Occipital lobe (tissue), 2 donors: ENCODE measurements around the gene AGAP2. TPM values are rescaled to one million over a fixed set of nuclear protein-coding genes. Genes with fewer than 3 reads are reported as not detected.
"Not testable (repeated sequence)": the region's sequence is repeated elsewhere in the genome, so short reads cannot be mapped to it uniquely, and the experiment has no call there.

Experiments
- DNase-seq: peaks from one replicate; lab custom pipeline; 2025; lab: John Stamatoyannopoulos, UW
- total RNA-seq: library from RNA; depleted of rRNA; stranded (reverse); fragments of >200 nt; gene quantifications from one replicate; pipeline ENCODE4 v1.2.3, GENCODE V29; 2014

AGAP2 gene
- total RNA-seq, 1 donor from 2014 or later: 25.6 TPM

DNA sequence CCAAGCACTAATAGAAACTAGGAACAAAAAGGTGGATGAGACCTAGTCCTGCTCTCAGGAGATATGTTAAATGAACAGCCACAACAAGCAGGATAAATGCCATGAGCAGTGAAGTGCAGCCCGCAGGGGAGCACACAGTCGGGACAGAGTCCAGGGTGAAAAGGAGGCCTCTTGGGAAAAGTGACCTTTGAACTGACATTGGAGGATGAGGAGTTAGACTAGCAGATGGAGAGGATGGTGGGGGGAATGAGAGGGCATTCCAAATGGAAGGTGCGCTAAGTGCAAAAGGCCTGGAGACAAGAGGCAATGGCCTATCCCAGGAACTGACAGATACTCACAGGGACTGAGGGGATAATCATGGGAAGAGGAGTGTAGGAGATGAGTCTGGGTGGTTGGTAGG, 40.1 kb downstream of the AGAP2 start:
- DNase-seq: no peak

DNA sequence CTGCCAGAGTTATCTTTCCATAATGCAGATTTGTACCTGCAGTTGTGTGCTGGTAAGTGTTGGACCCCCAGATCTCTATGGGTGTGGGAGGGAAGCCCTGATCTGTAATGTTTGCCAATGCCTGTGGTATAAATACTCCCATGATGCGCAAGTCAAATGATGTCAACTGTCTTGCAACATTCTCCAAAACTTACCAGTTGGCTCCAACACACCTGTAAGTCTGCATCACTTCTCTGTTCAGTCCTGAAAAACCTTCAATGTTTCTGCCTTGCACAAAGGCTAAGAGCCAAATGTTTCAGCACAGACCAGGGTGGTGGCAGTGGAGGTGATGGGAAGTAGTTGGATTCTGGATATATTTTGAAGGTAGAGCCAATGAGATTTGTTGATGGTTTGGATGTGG, 41.5 kb downstream of the AGAP2 start:
- no peak for DNase-seq

DNA sequence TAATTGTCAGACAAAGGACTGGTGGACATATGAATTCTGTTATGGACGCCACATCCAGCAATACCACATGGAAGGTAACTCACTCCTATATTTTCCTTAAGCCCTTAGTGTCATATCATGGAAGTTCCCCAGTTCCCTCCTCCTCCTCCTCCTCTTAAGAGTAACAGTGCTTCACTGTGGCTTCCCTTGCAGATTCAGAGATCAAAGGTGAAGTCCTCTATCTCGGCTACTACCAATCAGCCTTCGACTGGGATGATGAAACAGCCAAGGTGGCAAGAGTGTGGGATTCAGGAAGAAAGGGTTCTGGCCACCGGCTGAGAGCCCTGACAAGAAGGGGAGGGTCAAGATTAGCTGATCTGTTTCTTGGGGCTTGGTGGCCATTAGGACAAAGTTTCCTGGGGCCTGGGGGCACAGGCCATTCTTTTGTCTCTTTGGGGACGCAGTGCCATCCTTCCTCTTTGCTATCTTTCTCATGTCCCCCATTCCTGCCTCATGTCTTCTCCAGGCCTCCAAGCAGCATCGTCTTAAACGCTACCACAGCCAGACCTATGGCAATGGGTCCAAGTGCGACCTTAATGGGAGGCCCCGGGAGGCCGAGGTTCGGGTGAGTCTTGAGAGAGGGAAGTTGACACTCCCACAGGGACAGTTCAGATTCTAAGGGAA, 42.6 kb downstream of the AGAP2 start:
- no peak for DNase-seq

DNA sequence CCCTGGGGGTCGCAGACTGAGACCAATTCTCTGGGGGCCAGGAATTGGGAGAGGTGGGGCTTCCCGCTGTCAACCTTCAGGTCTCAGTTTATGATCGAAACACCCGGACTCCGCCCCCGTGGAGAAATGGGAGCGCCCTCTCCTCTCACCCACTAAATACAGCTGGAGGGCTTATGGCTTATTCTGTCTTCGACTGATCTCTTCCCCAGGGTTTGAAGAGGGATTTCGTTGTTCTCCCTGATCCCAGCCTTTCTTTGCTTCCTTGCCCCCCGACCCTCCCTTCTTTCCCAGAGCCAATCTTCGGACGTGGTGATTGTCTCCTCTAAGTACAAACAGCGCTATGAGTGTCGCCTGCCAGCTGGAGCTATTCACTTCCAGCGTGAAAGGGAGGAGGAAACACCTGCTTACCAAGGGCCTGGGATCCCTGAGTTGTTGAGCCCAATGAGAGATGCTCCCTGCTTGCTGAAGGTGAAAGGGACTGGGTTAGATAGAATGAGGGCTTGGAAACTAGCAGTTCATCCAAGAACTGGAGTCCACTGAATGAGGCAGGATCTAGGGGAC, 44.0 kb downstream of the AGAP2 start:
- DNase-seq: peak; percentile 16

DNA sequence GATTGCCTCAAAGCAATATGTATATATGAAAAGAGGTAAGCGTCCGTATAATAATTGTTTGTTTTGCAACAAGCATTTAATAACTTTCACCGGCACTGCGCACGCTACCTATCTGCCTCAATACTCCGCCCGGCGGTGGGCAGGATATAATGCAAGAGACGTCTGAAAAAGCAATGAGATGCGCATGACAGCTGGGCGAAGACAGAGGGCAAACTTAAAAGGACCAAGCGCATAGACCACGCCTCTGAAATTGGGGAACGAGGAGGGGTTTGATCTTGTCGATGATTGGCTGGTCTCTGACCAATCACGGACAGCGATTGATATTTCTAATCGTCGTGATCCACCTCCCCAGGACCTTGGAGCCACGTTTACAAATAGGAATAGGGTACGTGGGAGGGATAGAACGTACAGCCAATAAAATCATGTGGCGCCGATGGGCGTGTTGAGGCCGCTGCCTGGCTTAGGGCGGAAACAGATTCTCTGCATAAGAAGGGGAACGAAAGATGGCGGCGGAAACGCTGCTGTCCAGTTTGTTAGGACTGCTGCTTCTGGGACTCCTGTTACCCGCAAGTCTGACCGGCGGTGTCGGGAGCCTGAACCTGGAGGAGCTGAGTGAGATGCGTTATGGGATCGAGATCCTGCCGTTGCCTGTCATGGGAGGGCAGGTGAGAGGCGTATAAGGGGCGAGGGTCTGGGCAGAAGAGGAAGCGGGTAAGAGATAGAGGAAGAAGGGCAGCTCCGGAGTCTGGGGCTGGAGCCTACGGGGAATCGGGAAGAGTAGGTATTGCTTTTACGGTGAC, 44.7 kb downstream of the AGAP2 start, which contains the start of gene OS9:
Gene OS9 (plus strand): TSS at position 474 of the 800 bp plus-strand sequence. CDS start 30 bp downstream, at position 504.
- DNase-seq: peak; percentile 97

DNA sequence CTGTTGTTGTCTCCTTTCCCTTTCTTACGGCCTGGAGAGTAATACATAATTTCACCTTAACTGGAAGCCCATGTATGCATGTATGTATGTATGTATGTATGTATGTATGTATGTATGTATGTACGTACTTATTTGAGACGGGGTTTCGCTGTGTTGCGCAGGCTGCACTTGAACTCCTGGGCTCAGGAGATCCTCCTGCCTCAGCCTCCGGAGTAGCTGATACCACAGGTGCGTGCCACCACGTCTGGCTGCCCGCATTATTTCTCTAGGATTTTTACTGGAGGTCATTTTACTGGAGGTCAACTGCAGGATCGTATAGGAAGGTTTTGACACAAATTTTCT, 45.3 kb downstream of the AGAP2 start:
- DNase-seq: no peak

DNA sequence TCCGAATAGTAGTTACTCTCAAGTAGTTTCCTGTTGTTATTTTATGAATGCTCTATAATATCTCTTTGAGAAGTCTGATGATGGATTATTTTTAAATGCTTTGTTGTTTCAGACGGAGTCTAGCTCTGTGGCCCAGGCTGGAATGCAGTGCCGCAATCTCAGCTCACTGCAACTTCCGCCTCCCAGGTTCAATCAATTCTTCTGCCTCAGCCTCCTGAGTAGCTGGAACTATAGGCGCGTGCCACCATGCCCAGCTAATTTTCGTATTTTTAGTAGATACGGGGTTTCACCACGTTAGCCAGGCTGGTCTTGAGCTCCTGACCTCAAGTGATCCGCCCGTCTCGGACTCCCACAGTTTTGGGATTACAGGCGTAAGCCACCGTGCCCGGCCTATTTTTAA, 46.0 kb downstream of the AGAP2 start:
- DNase-seq: no peak

DNA sequence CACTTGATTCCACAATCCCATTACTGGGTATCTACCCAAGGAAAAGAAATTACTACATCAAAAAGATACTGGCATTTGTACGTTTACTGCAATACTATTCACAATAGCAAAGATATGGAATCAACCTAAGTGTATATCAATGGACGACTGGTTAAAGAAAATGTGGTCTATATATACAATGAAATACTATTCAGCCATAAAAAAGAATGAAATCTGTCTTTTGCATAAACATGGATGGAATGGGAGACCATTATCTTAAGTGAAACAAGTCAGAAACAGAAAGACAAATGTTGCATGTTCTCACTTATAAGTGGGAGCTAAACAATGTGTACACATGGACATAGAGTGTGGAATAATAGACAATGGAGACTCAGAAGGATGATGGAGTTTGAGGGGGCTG, 49.6 kb downstream of the AGAP2 start:
- DNase-seq: no peak

DNA sequence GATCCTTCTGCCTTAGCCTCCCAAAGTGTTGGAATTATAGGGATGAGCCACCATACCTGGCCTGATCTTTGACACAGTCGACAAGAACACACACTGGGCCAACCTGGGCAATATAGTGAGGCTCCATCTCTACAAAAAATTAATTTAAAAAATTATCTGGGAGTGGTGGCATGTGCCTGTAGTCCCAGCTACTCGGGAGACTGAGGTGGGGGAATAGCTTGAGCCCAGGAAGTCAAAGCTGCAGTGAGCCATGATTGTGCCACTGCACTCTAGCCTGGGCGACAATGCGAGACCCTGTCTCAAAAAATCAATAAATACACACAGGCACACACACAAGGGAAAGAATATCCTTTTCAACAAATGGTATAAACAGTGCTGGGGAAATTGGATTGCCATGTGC, 50.7 kb downstream of the AGAP2 start:
- DNase-seq: no peak

DNA sequence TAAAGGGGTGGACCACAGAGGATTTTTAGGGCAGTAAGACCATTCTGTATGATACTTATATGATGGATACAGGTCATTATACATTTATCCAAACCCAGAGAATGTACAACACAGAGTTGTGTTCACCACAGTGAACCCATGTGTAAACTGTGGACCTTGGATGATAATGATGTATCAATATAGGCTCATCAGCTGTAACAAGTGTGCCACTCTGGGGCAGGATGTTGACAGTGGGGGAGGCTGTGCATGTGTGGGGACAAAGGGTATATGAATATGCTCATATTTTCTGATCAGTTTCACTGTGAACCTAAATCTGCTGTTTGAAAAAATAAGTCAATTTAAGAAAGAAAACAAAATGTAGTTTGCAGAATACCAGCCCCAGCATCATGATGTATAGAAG, 58.8 kb downstream of the AGAP2 start:
- no peak for DNase-seq

DNA sequence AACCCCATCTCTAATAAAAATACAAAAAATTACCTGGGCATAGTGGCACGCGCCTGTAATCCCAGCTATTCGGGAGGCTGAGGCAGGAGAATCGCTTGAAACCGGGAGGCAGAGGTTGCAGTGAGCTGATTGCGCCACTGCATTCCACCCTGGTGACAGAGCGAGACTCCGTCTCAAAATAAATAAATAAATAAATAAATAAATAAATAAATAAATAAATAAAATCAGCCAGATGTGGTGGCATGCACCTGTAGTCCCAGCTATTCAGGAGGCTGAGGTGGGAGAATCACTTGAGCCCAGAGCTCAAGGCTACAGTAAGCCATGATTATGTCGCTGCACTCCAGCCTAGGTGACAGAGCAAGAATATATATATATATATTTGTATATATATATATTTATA, 60.6 kb downstream of the AGAP2 start:
- DNase-seq: not testable (repeated sequence)

DNA sequence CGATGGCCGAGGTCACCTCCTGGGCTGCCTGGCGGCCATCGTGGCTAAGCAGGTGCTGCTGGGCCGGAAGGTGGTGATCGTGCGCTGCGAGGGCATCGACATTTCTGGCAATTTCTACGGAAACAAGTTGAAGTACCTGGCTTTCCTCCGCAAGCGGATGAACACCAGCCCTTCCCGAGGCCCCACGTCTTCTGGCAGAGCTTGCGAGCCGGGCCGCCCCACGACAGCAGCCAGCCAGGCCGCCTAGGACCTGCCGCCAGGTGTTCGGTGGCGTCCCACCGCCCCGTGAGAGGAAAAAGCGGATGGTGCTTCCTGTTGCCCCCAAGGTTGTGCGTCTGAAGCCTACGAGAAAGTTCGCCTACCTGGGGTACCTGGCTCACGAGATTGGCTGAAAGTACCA, 63.9 kb downstream of the AGAP2 start:
- no peak for DNase-seq

Other genes with a start within 250 kb of the AGAP2 start
- gene DDIT3, start 218.2 kb downstream of the AGAP2 start, total RNA-seq: 5.3 TPM
- 2.0 TPM for gene MBD6, start 215.9 kb downstream of the AGAP2 start, total RNA-seq
- 103 TPM for gene DCTN2, start 191.6 kb downstream of the AGAP2 start, total RNA-seq
- gene KIF5A, start 188.7 kb downstream of the AGAP2 start, total RNA-seq: 50.2 TPM
- gene PIP4K2C, start 147.6 kb downstream of the AGAP2 start, total RNA-seq: 13.6 TPM
- 44.5 TPM for gene DTX3, start 133.9 kb downstream of the AGAP2 start, total RNA-seq
- 49.4 TPM for gene ARHGEF25, start 127.3 kb downstream of the AGAP2 start, total RNA-seq
- gene B4GALNT1, start 105.5 kb downstream of the AGAP2 start, total RNA-seq: 45.2 TPM
- gene OS9, start 44.6 kb downstream of the AGAP2 start, total RNA-seq: 90.0 TPM
- gene TSPAN31, start 6.3 kb upstream of the AGAP2 start, total RNA-seq: 41.0 TPM
- gene CDK4, start 13.6 kb upstream of the AGAP2 start, total RNA-seq: 59.0 TPM
- gene MARCHF9, start 16.4 kb upstream of the AGAP2 start, total RNA-seq: 15.9 TPM
- not detected for gene CYP27B1, start 28.3 kb upstream of the AGAP2 start, total RNA-seq
- gene METTL1, start 33.4 kb upstream of the AGAP2 start, total RNA-seq: 0.94 TPM
- gene EEF1AKMT3, start 33.9 kb upstream of the AGAP2 start, total RNA-seq: 2.2 TPM
- 27.3 TPM for gene TSFM, start 44.0 kb upstream of the AGAP2 start, total RNA-seq
- 0.78 TPM for gene AVIL, start 80.0 kb upstream of the AGAP2 start, total RNA-seq
- 32.4 TPM for gene CTDSP2, start 108.0 kb upstream of the AGAP2 start, total RNA-seq
- 7.5 TPM for gene ATP23, start 202.8 kb upstream of the AGAP2 start, total RNA-seq